GM18520 (cell line): Measurements from ENCODE around the gene LBHD2.

ENCODE experiments used
- ATAC-seq: cut with Tn5 transposase; IDR thresholded peaks from one replicate; pipeline ENCODE4 v1.9.1; 2021; ENCODE audit not compliant: unreplicated experiment

LBHD2 gene

DNA sequence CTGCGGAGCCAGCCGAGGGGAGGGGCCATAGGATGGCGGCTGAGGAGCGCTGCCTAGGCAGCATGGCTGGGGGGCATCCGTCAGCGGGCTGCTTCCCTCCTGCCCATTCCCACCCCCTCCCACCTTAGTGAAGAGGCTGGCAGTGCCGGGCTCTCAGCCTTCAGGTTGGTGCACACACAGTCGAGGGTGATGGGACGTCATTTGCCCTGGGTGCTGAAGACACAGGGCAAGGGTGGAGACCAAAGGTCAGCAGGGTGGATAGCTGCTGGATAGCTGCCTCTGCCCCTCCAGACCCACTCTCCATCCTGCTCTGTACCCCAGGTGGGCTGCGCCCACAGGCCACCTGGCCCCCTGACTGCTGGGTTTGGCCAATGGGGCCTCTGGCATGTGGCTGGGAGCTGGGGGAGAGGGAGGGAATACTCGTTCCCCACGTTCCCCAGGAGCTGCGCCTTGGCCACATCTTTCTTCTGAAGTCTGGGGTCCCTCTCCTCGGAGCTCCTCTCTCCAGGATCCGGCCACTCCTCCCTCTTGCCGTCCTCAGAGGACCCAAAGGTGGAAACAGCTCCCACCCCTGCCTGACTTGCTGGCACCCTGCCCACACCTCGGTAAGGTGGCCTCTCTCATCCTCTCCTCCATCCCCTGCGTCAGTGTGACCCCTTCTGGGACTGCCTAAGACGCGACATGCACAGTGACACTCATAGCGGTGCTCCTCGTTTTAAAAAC lies 15.5 kb upstream of the LBHD2 start:
- ATAC-seq: no peak

DNA sequence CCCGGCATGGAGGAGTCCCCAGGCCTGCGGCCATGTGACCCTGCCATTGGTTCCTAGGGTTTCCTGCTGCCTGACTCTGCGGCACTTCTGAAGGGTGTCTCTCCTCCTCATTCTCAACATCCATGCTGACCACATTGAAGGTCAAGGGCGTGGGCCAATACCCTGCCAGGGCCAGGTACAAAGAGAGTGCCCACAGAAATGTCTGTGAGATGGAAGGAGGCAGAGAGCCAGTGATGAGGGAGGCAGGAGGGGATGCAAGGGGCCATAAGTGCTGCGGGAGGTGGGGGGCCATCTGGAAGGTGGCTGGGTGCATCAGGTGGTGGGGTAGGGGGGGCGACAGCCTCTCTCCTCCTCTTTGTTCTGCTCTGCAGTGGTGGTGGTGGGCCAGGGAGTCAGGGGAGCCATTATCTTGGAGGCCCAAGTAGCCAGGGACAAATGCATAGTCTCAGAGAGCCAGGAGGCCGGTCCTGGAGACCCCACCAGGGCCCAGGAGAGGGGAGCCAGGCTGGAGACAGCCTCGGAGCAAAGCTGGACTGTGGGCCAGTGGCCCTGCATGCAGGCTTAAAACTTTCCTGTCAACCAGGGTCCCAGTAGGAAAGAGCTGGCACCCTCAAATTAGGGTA lies 13.6 kb upstream of the LBHD2 start:
- ATAC-seq: no peak

DNA sequence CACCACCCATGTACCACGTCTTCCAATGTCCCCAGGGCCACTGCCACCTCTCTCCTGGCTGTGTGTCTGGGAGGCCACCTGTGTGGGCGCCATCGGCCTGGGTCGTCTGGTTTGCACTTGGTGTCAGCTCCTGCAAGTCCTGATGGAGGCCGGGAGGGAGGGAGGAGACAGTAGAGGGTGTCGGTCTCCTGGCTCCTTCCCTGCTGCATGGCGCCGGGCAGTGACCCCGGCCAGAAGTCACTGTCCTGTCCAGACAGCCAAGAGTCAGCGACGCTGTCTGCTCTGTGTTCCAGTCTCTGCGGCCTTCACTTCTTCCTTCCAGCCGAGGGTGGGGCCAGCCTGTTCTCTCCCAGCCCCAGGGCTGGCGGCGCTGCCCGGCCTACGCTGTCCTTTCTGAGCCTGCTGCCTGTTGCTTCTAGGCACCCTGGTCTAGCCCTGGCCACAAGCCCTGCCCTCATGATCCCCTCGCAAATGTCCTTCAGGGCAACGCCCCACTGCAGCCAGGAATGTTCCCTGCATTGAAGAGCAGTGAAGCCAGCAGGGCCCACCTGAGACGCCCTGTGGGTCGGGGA lies 13.0 kb upstream of the LBHD2 start:
- ATAC-seq: no peak

DNA sequence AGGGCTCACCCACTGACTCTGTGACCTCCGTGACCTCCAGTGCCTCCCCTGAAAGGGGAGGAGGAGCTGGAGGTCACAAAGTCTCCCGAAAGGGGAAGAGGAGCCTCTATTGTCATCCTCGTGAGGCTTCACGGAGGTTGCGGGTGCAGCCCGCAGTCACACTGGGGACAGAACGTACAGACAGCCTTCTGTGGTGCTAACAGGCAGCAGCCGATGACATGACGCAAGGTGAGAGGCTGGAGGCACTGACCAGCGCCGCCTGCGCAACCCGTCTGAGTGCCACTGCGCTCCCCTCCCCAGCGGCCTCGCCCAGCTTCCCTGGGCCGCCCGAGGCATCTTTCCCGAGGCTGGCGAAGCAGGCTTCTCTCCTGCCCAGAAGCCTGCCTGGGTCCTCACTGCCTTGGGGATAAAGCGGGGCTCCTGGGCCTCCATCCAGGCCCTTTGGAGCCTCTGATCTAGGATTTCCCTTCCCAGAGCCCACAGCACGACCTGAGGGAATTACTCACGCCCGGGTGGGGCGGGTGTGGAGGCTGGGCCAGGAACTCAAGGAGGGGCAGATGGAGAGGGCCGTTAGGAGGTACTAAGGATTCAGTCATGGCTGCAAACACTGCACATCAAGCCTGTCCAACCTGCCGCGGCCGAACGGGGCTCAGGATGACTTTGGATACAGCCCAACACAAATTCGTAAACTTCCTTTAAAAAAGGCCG lies 12.3 kb upstream of the LBHD2 start:
- ATAC-seq: no peak

DNA sequence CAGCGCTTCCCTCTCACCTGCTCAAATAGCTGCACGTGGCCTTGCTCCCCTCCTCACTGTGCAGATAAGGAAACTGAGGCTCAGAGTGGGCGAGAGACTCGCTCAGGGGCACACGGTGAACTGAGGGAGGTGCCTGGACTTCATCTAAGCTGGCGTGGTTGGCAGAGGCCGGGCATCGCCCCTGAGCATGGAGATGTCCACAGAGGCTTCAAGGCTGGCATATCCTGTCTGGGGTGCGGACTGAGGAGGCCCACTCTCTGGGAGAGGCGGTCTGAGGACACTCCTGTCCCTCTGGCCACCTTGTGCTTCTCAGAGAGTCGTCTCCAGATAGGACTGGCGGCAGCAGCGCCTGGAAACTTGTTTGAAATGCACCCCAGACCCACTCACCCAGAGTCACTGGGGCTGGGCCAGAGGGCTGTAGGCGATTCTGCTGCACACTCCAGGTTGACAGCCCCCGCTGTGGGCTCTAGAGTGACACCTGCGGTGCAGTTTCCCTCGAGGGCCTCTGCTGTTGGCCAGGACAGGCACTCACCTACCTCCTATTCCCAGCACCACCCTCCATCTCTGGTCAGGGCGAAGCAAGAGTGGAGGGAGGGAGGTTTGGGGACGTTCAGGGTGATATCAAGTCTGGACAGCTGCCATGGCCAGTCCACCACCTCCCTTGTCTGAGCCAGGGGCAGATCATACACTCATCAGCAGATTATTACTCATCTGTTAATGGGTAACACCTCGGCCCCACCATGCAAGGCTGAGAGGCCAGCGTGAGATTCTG lies 11.2 kb upstream of the LBHD2 start:
- no peak for ATAC-seq

DNA sequence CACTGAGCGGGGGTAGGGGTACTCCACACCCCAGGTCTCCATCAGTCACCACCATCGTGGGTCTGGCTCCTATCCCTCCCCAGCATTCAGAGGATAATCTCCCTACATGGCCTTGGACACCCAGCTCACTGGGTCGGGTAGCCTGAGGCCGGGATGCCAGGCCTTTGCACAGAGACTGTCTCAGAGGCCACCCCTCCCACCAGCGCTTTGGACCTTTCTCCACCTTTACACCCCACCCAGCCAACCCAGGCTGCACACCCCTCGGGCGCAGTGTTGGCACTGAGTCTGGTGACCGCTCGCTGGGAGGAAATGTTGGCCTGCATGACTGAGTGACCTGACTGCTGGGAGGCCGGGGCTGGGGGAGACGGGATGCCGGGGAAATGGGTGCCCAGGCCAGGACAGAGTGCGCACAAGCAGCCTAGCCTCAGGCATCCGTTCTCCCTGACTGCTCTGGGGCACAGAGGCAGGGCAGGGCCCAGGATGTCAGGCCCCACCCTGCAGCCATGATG lies 10.6 kb upstream of the LBHD2 start:
- ATAC-seq: no peak

DNA sequence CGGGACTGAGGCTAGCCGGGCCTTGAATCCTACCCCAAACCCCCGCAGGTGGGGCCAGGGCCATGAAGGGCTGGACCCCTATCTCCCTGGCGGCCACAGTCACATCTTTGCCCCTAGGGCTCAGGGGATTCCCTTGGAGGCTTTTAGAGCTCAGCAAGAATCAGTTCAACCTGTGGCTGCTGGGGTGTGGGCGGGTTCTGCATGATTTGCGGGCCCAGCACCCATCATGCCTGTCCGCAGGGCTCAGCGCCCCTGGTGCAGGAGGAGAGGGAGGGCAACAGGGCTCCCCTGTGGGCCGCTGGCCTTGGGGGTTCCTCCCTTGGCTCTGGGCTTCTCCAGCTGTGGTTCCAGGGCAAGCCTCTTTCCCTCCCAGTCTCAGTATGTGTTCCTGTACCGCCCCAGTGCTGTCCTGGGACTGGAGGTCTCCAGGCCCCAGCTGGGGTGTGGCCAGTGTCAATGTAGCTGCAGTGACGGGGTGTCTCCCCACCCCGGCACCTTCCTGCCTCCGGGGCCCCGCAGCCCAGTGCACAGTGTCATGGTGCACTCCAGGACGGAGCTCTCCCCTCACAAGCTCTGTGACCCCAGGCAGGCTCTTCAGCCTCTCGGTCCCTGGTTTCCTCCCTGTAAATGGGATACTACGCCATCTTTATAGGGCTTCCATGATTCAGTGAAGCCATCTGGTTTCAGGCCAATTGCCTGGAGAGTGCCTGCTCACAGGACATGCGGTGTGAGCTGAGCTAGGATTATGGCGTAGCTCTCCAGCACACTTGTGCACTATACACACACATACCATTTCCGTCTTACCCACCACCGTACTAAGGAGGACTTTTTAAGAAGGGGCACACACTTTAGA lies 9.9 kb upstream of the LBHD2 start:
- ATAC-seq: no peak

DNA sequence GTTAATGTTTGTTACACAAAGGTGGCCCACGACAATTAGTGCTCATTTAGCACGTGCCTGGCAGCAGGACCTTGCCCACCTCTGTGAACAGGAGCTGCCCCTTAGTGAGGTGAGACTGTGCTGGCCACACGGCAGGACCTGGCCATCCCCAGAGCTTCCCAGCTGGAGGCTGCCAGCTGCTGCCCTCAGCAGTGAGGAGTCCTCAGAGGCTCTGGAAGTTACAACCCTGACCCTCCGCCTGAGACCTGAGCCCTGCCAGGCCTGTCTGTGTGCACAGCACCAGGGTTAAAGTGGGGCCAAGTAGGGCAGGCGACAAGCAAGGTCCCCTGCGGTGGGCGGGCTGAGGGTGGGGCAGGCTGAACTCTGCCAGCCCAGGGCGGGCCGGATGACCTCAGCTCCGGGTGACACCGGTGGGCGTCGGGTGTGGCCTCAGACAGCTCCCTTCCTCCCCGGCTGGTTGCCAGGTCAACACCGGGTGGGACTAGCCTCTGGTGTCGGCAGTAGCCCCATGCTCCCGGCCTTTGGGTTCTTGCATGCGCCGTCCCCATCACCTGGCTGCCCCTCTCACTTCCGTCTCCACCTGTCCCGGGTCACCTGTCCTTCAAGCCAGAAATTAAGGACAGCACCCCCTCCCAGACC lies 9.2 kb upstream of the LBHD2 start:
- no peak for ATAC-seq

DNA sequence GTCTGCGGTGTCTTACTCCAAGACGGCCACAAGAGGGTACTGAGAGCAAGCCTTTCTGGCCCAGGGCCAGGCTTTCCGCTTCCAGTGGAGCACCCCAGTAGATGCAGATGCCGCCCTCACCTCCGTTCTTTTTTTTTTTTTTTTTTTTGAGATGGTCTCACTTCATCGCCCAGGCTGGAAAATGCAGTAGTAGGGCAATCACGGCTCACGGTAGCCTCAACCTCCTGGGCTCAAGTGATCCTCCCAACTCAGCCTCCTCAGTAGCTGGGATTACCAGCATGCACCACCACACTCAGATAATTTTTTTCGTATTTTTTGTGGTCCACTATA lies 5.6 kb upstream of the LBHD2 start:
- ATAC-seq: no peak

DNA sequence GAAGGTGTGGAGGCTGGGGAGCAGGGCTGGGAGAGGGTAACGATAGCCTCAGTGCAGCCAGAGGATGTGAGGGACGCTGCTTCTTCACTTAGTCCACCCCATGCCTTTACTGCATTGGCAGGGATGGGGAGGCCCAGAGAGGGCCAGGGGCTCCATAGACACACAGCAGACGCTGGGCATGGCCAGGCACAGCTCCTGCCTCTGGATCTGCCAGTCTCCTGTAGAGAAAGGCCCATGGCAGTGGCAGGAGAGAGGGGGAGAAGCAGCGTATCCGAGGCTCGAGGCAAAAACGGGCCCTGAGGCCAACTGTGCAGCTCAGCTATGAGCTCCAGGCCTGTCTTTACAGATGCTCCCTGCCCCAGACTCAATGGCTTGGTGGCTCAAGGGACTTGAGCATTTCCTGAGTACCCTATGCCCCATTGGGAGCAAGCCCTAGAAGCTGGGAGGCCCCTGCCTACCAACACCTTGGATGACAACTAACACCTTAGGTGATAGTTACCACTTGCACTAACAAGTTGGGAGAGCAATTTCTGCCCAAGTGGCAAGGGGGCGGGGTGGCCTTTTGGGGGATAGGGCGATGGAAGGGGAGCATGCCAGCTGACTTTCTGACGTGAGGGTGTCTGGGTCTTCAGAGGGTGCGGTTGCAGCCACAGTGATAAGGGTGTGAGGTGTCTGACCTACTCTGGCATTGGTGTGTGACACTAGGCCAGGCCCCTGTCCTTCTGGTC lies 5.0 kb upstream of the LBHD2 start:
- no peak for ATAC-seq

DNA sequence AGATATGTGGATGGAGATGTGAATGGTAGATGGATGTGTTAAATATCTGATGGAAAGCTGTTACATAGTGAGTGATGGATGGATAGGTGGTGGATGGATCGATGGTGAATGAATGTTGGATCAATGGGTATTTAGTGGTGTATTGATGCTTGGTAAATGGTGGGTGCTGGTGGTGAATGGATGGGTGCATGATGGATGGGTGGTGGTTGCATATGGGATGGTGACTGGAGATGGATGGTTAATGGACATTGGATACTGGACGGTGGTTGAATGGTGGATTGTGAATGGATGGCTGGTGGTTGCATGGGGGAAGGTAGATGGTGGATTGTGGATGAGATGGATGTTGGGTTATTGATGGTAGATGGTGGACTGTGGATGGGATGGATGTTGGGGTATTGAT lies 2.1 kb upstream of the LBHD2 start:
- ATAC-seq: no peak

DNA sequence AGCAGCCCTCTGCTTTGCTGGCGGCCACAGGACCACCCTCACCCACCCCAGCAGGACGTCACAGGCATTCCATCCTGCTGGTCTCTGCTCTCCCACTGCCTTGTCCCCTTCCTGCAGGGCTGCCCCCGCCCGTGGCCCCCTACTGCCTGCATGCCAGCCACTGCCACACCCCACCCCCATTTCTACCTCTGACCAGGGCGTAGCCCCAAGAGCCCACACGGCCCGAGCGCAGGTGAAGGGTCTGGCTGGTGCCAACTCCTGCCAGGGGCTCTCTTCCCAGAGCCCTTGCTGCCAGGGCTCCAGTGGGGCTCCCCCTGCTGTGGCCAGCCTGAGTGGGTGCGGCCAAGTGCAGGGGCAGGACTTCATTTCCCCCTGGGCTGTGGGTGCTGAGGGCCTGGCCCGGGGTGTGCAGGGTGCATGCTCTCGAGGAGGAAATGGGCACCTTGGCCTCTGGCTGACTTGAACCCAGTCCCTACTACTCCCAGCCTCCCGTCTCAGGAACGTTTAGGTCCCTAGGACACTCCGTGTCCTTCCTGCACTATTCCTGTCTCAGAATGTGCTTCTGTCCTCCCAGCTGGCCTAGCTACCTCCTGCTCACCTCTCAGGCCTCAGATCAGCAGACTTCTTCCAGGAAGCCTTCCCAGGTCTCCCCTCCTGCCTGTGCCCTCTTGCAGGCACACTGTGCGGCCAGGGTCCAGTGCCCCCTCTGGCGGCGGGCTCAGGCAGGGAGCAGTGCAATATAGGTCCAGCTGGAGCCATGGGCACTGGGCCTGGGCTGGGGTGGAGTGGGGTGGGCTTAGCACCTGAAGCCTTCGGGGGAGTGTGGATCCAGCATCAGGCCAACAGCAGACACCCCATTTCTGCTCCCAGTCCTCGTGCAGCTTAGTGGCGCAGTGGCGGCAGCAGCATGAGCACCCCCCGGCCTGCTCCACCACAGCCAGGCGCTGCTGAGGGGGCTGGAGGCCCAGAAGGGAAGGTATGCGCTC lies 1.4 kb downstream of the LBHD2 start:
- no peak for ATAC-seq

DNA sequence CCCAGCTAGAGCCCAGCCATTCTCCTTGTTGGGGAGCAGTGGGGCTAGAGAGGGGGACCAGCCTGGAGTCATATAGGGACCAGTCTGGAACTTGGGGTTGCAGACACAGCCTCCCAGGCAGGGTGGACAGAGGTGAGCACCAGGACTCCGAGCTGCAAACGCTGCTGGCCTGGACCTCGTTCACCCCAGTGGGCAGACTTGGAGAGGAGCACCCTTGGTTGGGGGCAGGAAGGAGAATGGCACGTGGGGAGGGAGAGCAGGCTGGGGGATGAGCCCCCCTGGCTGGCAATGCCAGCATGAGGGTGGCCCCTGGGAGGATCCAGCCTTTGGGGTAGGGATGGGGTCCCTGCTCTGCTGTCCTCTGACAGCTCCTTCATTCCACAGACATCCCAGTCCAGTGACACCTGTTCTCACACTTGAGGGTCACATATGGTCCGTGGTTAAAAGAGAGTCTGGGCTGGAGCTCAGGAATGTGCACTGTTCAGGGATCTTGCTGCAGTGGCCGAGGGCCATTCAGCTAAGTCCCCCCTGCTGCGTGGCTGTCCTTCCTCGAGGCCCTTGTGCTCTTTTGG lies 2.8 kb downstream of the LBHD2 start:
- no peak for ATAC-seq

DNA sequence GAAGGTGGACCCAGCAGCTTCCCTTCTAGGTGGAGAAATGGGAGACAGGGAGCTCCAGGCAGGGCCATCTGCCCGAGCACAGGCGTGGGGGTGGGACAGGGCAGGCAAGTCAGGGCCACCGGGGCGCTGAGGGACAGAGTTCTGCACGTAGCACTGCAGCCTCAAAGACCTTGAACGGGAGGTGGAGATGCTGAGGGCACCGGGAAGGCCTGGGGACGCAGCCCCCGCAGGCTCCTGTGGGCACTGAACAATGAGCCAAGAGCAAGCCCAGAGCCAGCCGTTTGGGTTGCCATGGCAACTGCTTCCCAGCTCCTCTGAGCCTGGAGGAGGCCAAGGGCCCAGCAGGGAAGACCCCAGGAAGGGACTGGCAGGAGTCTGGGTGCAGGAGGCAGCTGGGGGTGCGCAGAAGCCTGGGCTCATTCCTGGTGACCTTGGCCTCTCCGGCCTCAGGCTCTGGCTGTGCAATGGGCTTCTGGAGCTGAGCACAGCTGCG lies 3.4 kb downstream of the LBHD2 start:
- no peak for ATAC-seq

DNA sequence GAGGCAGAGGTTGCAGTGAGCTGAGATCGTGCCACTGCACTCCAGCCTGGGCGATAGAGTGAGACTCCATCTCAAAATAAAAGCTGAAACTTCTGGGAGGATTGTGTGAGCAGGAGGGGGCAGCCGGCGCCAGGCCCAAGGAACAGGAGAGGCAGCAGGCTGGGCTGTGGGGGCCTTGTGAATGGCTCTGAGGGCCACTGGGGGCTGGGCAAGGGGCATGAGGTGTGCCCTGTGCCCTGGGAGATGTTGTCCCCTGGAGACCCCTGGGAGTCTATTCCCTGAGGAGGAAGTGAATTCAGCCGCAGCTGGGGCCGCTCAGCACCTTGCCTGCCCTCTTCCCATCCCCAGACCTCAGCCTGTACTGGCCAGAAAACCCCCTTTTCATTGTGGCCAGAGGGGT lies 4.9 kb downstream of the LBHD2 start:
- ATAC-seq: no peak

DNA sequence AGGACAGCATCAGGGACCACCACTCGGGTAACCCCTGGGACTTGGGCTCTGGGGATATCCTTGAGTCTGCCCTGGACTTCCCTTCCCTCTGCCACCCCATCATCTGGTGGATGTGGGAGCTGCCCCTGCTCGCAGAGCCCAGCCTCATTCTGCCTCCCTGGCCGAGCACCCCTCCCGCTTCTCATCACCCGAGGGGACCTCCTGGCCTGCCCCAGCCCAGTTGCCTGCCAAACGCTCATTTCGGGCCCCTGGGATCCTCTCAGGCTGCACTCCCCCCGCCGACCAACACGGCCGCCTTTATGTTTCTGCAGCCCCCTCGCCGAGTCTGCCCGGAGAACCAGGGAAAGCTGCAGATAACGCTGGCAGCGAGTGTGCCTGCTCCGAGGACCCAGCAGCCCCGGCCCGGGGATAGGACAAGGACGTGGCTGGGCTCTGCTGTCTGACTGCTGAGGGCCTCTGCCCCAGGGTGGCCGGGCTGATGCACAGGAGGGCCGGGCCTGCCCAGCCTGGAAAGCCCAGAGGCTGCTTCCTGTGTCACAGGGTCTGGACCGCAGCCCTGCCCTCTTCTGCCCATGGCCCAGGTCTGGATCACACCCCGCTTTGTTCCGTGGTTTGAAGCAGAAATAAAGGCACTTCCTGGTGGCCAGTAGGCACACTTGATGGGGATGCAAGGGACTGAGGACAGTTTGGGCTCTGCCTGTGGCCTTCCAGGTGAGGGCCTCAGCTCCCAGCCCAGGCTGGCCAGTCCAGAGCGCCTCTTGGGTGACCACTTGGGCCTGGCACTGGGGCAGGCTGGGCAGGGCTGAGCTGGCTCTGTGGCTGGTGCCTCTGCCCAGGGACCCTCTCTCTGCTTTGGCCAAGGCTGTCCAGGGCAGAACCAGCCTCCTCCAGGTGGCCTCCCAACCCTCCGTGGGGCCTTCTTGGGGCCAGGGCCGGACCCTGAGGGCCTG lies 5.7 kb downstream of the LBHD2 start:
- no peak for ATAC-seq
